Endothelial cell of hepatic sinusoid (primary cell): ENCODE measurements around the gene SV2B.
"Not testable (repeated sequence)": the region's sequence is repeated elsewhere in the genome, so short reads cannot be mapped to it uniquely, and the experiment has no call there.

Experiments used
- in situ Hi-C: cut with HindIII; loops from 2 replicates; pipeline ENCODE4 v1.10.0; 2017; ENCODE audit warnings: low sequenced_read_pairs

SV2B gene

GRCh38 chr15:91294795-91295194, 194.7 kb downstream of the SV2B start:
- in situ Hi-C loops: no loop called here

GRCh38 chr15:91298101-91298500, 198.0 kb downstream of the SV2B start:
- in situ Hi-C loops: no loop called here

GRCh38 chr15:91302588-91303439, 202.8 kb downstream of the SV2B start:
- in situ Hi-C loops: no loop called here

GRCh38 chr15:91304210-91304609, 204.2 kb downstream of the SV2B start:
- in situ Hi-C loops: no loop called here

GRCh38 chr15:91304786-91305185, 204.7 kb downstream of the SV2B start:
- in situ Hi-C loops: no loop called here

- in situ Hi-C loops: no loop called here
Observed at GRCh38 chr15:91306144-91306543, 206.1 kb downstream of the SV2B start.

GRCh38 chr15:91307601-91308000, 207.5 kb downstream of the SV2B start:
- in situ Hi-C loops: no loop called here

- in situ Hi-C loops: no loop called here
Observed at GRCh38 chr15:91308199-91308598, 208.1 kb downstream of the SV2B start.

GRCh38 chr15:91308855-91309254, 208.8 kb downstream of the SV2B start:
- in situ Hi-C loops: no loop called here

- in situ Hi-C loops: no loop called here
Observed at GRCh38 chr15:91311986-91312385, 211.9 kb downstream of the SV2B start.

- in situ Hi-C loops: no loop called here
Observed at GRCh38 chr15:91316126-91316525, 216.1 kb downstream of the SV2B start.

GRCh38 chr15:91318516-91318915, 218.5 kb downstream of the SV2B start:
- in situ Hi-C loops: no loop called here

- in situ Hi-C loops: no loop called here
Observed at GRCh38 chr15:91318931-91319330, 218.9 kb downstream of the SV2B start.

- in situ Hi-C loops: no loop called here
Observed at GRCh38 chr15:91319371-91320059, 219.5 kb downstream of the SV2B start.

GRCh38 chr15:91320101-91320500, 220.0 kb downstream of the SV2B start:
- in situ Hi-C loops: no loop called here

- in situ Hi-C loops: no loop called here
Observed at GRCh38 chr15:91329914-91330313, 229.9 kb downstream of the SV2B start.

- in situ Hi-C loops: no loop called here
Observed at GRCh38 chr15:91331581-91331980, 231.5 kb downstream of the SV2B start.

GRCh38 chr15:91335702-91336101, 235.6 kb downstream of the SV2B start:
- in situ Hi-C loops: no loop called here

- in situ Hi-C loops: no loop called here
Observed at GRCh38 chr15:91336687-91337086, 236.6 kb downstream of the SV2B start.

GRCh38 chr15:91338766-91339165, 238.7 kb downstream of the SV2B start:
- in situ Hi-C loops: no loop called here

- in situ Hi-C loops: no loop called here
Observed at GRCh38 chr15:91342097-91342496, 242.0 kb downstream of the SV2B start.

GRCh38 chr15:91344912-91345311, 244.9 kb downstream of the SV2B start:
- in situ Hi-C loops: not testable (repeated sequence)
